ENCODE results near the gene CHST3. TPM values are rescaled to one million over a fixed set of nuclear protein-coding genes. Genes with fewer than 3 reads are reported as not detected.

CHST3 gene
- total and polyA plus RNA-seq, 9 of the 15 experiments (the other 6 are each of a cell fraction or from before 2014, with no cell fraction given): 0.01 to 1.3 (median 0.15) TPM

- no peak for TF ChIP-seq ZBTB40 (IDR thresholded peaks at IDR 0.05)
- no peak for TF ChIP-seq ZBTB40 (CRISPR knock-in tag; IDR thresholded peaks at IDR 0.05)
- TF ChIP-seq, protein P1, sequence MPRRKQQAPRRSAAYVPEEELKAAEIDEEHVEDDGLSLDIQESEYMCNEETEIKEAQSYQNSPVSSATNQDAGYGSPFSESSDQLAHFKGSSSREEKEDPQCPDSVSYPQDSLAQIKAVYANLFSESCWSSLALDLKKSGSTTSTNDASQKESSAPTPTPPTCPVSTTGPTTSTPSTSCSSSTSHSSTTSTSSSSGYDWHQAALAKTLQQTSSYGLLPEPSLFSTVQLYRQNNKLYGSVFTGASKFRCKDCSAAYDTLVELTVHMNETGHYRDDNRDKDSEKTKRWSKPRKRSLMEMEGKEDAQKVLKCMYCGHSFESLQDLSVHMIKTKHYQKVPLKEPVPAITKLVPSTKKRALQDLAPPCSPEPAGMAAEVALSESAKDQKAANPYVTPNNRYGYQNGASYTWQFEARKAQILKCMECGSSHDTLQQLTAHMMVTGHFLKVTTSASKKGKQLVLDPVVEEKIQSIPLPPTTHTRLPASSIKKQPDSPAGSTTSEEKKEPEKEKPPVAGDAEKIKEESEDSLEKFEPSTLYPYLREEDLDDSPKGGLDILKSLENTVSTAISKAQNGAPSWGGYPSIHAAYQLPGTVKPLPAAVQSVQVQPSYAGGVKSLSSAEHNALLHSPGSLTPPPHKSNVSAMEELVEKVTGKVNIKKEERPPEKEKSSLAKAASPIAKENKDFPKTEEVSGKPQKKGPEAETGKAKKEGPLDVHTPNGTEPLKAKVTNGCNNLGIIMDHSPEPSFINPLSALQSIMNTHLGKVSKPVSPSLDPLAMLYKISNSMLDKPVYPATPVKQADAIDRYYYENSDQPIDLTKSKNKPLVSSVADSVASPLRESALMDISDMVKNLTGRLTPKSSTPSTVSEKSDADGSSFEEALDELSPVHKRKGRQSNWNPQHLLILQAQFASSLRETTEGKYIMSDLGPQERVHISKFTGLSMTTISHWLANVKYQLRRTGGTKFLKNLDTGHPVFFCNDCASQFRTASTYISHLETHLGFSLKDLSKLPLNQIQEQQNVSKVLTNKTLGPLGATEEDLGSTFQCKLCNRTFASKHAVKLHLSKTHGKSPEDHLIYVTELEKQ (CRISPR knock-in tag; IDR thresholded peaks at IDR 0.05): no peak
- TF ChIP-seq, protein P2, sequence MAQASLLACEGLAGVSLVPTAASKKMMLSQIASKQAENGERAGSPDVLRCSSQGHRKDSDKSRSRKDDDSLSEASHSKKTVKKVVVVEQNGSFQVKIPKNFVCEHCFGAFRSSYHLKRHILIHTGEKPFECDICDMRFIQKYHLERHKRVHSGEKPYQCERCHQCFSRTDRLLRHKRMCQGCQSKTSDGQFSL (CRISPR knock-in tag; IDR thresholded peaks at IDR 0.05): no peak
- TF ChIP-seq, protein P2 (tag; IDR thresholded peaks at IDR 0.05): no peak
- no peak for TF ChIP-seq ZNF311 (CRISPR knock-in tag; IDR thresholded peaks at IDR 0.05)
- no peak for TF ChIP-seq PRPF4 (IDR thresholded peaks at IDR 0.05; ENCODE audit: insufficient read depth, low read depth, low read length, poor library complexity, severe bottlenecking)
- TF ChIP-seq AFF1 (IDR thresholded peaks at IDR 0.05; ENCODE audit: low read depth in 1 of 2, partially characterized antibody in 2 of 2): no peak
- TF ChIP-seq GATAD2B (IDR thresholded peaks at IDR 0.05; ENCODE audit: borderline replicate concordance): no peak
- TF ChIP-seq CBX5 (IDR thresholded peaks at IDR 0.05; ENCODE audit: borderline replicate concordance, low read depth): peak; percentile 82; the same call in 1 of the 2 replicates
These were observed 85.3 kb downstream of the CHST3 start (continued) for GRCh38 chr10:72049472-72049871.

Measured in K562 (cell line).